ENCODE data around the gene CCDC194. TPM values are rescaled to one million over a fixed set of nuclear protein-coding genes. Genes with fewer than 3 reads are reported as not detected.

CCDC194 gene
- total RNA-seq, 1 experiment from 2014 or later: not detected

- intact Hi-C loops (cut with micrococcal nuclease): no loop called here
- ATAC-seq (no peak), DNase-seq (ENCODE audit: low read depth, low spot score) (no peak)
- RAD21 ChIA-PET (ENCODE audit: low non-redundant PET in 1 of 2, low total read pairs in 2 of 2, uncharacterized antibody in 2 of 2, unreplicated experiment in 2 of 2): interaction anchor here in 1 of 2 experiments (0.6 kb wide), 1 partner anchor 34 kb away, joined by 4 read pairs; no protein-coding TSS in a partner anchor
- H3K4me1 ChIP-seq (ENCODE audit: control insufficient read depth in 1 of 2, insufficient read depth in 2 of 2, low read length in 2 of 2): peaks cover 4 to 32% of the 10 kb centered on the region in 2 experiments; a peak in 3 of 4 replicates
- H4K20me1 ChIP-seq (ENCODE audit: insufficient read depth): no peaks in the 10 kb centered on the region
- H3K9ac ChIP-seq (ENCODE audit: low read length): no peak overlapping the region
- H3K27me3 ChIP-seq (ENCODE audit: insufficient read depth, low read length): no peaks in the 10 kb centered on the region
- no peaks in the 10 kb centered on the region for H3K9me2 ChIP-seq (ENCODE audit: insufficient read depth)
- H3K79me2 ChIP-seq (ENCODE audit: insufficient read depth, low read length): no peaks in the 10 kb centered on the region
- no peak overlapping the region for H3K27ac ChIP-seq (ENCODE audit: low read depth, low read length)
- TF ChIP-seq MAX (IDR thresholded peaks at IDR 0.05) (no peak), EGR1 (IDR thresholded peaks at IDR 0.05; ENCODE audit: low read depth) (no peak), EZH2 (IDR thresholded peaks at IDR 0.05) (no peak), JUND (IDR thresholded peaks at IDR 0.05) (no peak), ZBTB33 (IDR thresholded peaks at IDR 0.05; ENCODE audit: extremely low read depth, insufficient replicate concordance, low read length) (no peak)
- H2AFZ ChIP-seq (ENCODE audit: low read depth, low read length, poor library complexity, severe bottlenecking): no peak overlapping the region
- CTCF ChIA-PET: interaction anchor here (1.3 kb wide), 1 partner anchor 19 kb away, joined by 3 read pairs; no protein-coding TSS in a partner anchor
- no peaks in the 10 kb centered on the region for H3K36me3 ChIP-seq (ENCODE audit: control insufficient read depth in 1 of 2, insufficient read depth in 2 of 2, low read length in 2 of 2)
- no peak overlapping the region for H3K4me3 ChIP-seq (replicated peaks in 1 of 2; ENCODE audit: low read depth in 1 of 2, low read length in 2 of 2)
- no TSS peak for BruUV-seq (replicated peaks)
- POLR2A ChIA-PET: interaction anchor here (0.6 to 2.8 kb wide), 4 partner anchors 12 to 20 kb away, joined by 3 to 21 read pairs (median 3); partner anchors contain the start of gene MVB12A
- no peak overlapping the region for H3K4me2 ChIP-seq (ENCODE audit: low read length)
- no peaks in the 10 kb centered on the region for H3K9me3 ChIP-seq (ENCODE audit: control insufficient read depth in 1 of 2, insufficient read depth in 1 of 2, low read depth in 1 of 2, low read length in 2 of 2)
These were observed 10.7 kb upstream of the CCDC194 start for GRCh38 chr19:17404621-17405249.

GRCh38 chr19:17404015-17404414 is 10.0 kb upstream of the CCDC194 start:
- intact Hi-C loops (cut with micrococcal nuclease): no loop called here
- peaks cover 4 to 32% of the 10 kb centered on the region in 2 experiments; a peak in 3 of 4 replicates for H3K4me1 ChIP-seq (ENCODE audit: control insufficient read depth in 1 of 2, insufficient read depth in 2 of 2, low read length in 2 of 2)
- RAD21 ChIA-PET (ENCODE audit: low non-redundant PET in 1 of 2, low total read pairs in 2 of 2, uncharacterized antibody in 2 of 2, unreplicated experiment in 2 of 2): interaction anchor here (0.6 kb wide), 2 partner anchors 35 to 47 kb away, joined by 3 to 4 read pairs; no protein-coding TSS in a partner anchor
- no peaks in the 10 kb centered on the region for H3K9me3 ChIP-seq (ENCODE audit: control insufficient read depth in 1 of 2, insufficient read depth in 1 of 2, low read depth in 1 of 2, low read length in 2 of 2)
- H3K79me2 ChIP-seq (ENCODE audit: insufficient read depth, low read length): no peaks in the 10 kb centered on the region
- DNase-seq (ENCODE audit: low read depth, low spot score) (no peak), ATAC-seq (no peak)
- H2AFZ ChIP-seq (ENCODE audit: low read depth, low read length, poor library complexity, severe bottlenecking): no peak overlapping the region
- CTCF ChIA-PET: no interaction called here
- no peak overlapping the region for H3K4me2 ChIP-seq (ENCODE audit: low read length)
- H3K9me2 ChIP-seq (ENCODE audit: insufficient read depth): no peaks in the 10 kb centered on the region
- POLR2A ChIA-PET: interaction anchor here (0.6 to 1.1 kb wide), 2 partner anchors 12 to 15 kb away, joined by 3 to 4 read pairs; no protein-coding TSS in a partner anchor
- BruUV-seq (replicated peaks): no TSS peak
- no peaks in the 10 kb centered on the region for H4K20me1 ChIP-seq (ENCODE audit: insufficient read depth)
- H3K36me3 ChIP-seq (ENCODE audit: control insufficient read depth in 1 of 2, insufficient read depth in 2 of 2, low read length in 2 of 2): no peaks in the 10 kb centered on the region
- no peaks in the 10 kb centered on the region for H3K27me3 ChIP-seq (ENCODE audit: insufficient read depth, low read length)
- no peak overlapping the region for H3K27ac ChIP-seq (ENCODE audit: low read depth, low read length)
- no peak overlapping the region for H3K4me3 ChIP-seq (replicated peaks in 1 of 2; ENCODE audit: low read depth in 1 of 2, low read length in 2 of 2)
- no peak overlapping the region for H3K9ac ChIP-seq (ENCODE audit: low read length)
- TF ChIP-seq ZFX (IDR thresholded peaks at IDR 0.05) (no peak), FOSL1 (IDR thresholded peaks at IDR 0.05; ENCODE audit: low read depth) (no peak), EZH2phosphoT487 (IDR thresholded peaks at IDR 0.05; ENCODE audit: borderline replicate concordance) (no peak), EGR1 (IDR thresholded peaks at IDR 0.05; ENCODE audit: low read depth) (no peak), EZH2 (IDR thresholded peaks at IDR 0.05) (no peak), ATF3 (IDR thresholded peaks at IDR 0.05) (no peak)

All from HCT116 (cell line).